Right atrium auricular region (tissue), 2 donors: ENCODE results near the gene KCTD3. TPM values are rescaled to one million over a fixed set of nuclear protein-coding genes. Genes with fewer than 3 reads are reported as not detected.

Source experiments
- DNase-seq: peaks from one replicate; pipeline ENCODE4 v3.0.0-alpha.2; 2019; ENCODE audit warnings: low spot score
- H3K27ac ChIP-seq, 2 donors: fragments of 200-600 bp; sonication (generic); 1 replicate in 1 of 2; 2 replicates in 1 of 2; pipeline ENCODE4 v1.5.1; 2016 to 2019
- H3K27me3 ChIP-seq, 2 donors: fragments of 200-600 bp; sonication (generic); one replicate each; pipeline versions ENCODE4 v1.5.1 to v1.6.0; 2017 to 2019
- H3K36me3 ChIP-seq: fragments of 200-600 bp; sonication (generic); one replicate; pipeline ENCODE4 v1.5.1; 2016
- H3K4me1 ChIP-seq, 2 donors: fragments of 200-600 bp; sonication (generic); one replicate each; pipeline versions ENCODE4 v1.5.1 to v1.6.0; 2017 to 2019
- H3K4me3 ChIP-seq, 2 donors: fragments of 200-600 bp; sonication (generic); 1 replicate in 1 of 2; 2 replicates in 1 of 2; pipeline ENCODE4 v1.5.1; 2017 to 2019; ENCODE audit warnings: mild to moderate bottlenecking in 1 of 2, moderate library complexity in 1 of 2
- H3K9me3 ChIP-seq, 2 donors: fragments of 200-600 bp; sonication (generic); one replicate each; pipeline ENCODE4 v1.5.1; 2019
- total RNA-seq, 2 donors: library from RNA; depleted of rRNA; stranded (reverse); fragments of >200 nt; gene quantifications; one replicate each; pipeline ENCODE4 v1.1.0, GENCODE V29; 2016
- TF ChIP-seq, protein P1 (sequence below), 2 donors: fragments of 200-600 bp; sonication (generic); IDR thresholded peaks; one replicate each; pipeline ENCODE4 v1.5.1; 2019; ENCODE audit warnings: antibody characterized with exemption in 2 of 2

The KCTD3 gene
- total RNA-seq, 2 donors from 2014 or later: 12.5 to 14.3 TPM

DNA sequence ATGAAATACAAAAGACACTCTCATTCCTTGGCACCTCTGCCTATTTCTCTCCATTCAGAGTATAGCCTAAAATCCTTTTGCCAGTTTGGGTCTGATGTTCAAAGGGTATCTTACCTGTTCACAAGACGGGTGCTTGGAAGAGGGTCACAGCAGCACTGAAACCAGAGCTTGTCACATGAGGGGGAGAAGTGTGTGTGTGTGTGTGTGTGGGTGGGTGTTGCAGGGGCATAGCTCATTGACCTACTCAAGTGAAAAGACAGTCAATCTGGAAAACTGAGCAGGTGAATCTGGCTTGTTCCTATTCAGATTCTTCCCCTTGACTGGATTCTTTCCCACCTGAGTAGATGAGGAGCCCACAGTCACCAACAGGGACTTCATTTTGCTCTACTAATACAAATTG is 63.9 kb downstream of the KCTD3 start:
- no peak overlapping the region for H3K4me3 ChIP-seq

DNA sequence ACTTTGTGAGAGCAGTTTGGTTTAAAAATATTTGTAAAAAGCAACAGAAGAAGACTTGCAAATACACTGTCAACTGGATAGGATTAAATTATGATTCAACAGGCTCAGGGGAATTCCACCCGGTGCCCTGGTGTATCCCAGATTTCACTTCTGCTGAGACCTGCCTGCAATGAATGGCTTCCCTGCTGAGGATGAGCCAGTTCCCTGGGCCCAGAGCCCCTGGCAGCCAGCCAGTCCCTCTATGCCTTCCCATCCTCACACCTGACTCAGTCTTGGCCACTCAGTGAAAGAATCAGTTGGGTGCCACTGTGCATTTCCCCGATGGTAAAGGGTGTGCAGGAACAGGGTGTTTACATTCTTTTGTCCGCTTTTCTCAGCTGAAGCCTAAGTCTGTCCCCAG is 64.4 kb downstream of the KCTD3 start:
- Histone ChIP-seq H3K27ac (no peak overlapping the region), H3K36me3 (no peaks in the 10 kb centered on the region), H3K27me3 (no peaks in the 10 kb centered on the region), H3K9me3 (no peaks in the 10 kb centered on the region), H3K4me3 (no peak overlapping the region), H3K4me1 (no peaks in the 10 kb centered on the region)
- TF ChIP-seq, protein P1, sequence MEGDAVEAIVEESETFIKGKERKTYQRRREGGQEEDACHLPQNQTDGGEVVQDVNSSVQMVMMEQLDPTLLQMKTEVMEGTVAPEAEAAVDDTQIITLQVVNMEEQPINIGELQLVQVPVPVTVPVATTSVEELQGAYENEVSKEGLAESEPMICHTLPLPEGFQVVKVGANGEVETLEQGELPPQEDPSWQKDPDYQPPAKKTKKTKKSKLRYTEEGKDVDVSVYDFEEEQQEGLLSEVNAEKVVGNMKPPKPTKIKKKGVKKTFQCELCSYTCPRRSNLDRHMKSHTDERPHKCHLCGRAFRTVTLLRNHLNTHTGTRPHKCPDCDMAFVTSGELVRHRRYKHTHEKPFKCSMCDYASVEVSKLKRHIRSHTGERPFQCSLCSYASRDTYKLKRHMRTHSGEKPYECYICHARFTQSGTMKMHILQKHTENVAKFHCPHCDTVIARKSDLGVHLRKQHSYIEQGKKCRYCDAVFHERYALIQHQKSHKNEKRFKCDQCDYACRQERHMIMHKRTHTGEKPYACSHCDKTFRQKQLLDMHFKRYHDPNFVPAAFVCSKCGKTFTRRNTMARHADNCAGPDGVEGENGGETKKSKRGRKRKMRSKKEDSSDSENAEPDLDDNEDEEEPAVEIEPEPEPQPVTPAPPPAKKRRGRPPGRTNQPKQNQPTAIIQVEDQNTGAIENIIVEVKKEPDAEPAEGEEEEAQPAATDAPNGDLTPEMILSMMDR (IDR thresholded peaks at IDR 0.05): no peak
- no peak for DNase-seq

More for the DNA sequence above, 63.9 kb downstream of the KCTD3 start:
- no peak overlapping the region for H3K27ac ChIP-seq
- H3K4me1 ChIP-seq: no peaks in the 10 kb centered on the region
- TF ChIP-seq, protein P1 (IDR thresholded peaks at IDR 0.05): no peak
- no peaks in the 10 kb centered on the region for H3K9me3 ChIP-seq
- H3K27me3 ChIP-seq: no peaks in the 10 kb centered on the region
- no peaks in the 10 kb centered on the region for H3K36me3 ChIP-seq
- DNase-seq: no peak

DNA sequence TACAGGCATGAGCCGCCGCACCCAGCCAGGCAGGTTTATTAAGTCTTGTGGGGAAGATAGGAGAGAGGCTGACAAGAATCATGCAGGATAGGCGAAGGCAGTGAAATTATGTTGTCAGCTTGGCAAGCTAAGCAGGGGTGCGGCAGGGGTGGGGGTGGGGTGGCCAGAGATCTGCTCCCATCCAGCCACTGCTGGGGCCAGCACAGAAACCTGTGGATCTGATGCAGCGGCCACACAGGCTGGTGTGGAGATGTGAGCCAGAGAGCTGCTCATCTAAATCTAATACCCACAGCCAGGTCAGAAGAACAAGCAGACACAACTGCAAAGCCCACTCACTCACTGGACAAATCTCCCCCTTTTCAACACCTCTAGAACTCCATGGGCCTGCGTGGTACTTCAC is 68.7 kb downstream of the KCTD3 start:
- Histone ChIP-seq H3K4me1 (peaks cover 0 to 9% of the 10 kb centered on the region in 2 donors), H3K27ac (no peak overlapping the region), H3K9me3 (no peaks in the 10 kb centered on the region), H3K36me3 (no peaks in the 10 kb centered on the region), H3K27me3 (no peaks in the 10 kb centered on the region), H3K4me3 (no peak overlapping the region)
- no peak for DNase-seq
- TF ChIP-seq, protein P1 (IDR thresholded peaks at IDR 0.05): no peak

DNA sequence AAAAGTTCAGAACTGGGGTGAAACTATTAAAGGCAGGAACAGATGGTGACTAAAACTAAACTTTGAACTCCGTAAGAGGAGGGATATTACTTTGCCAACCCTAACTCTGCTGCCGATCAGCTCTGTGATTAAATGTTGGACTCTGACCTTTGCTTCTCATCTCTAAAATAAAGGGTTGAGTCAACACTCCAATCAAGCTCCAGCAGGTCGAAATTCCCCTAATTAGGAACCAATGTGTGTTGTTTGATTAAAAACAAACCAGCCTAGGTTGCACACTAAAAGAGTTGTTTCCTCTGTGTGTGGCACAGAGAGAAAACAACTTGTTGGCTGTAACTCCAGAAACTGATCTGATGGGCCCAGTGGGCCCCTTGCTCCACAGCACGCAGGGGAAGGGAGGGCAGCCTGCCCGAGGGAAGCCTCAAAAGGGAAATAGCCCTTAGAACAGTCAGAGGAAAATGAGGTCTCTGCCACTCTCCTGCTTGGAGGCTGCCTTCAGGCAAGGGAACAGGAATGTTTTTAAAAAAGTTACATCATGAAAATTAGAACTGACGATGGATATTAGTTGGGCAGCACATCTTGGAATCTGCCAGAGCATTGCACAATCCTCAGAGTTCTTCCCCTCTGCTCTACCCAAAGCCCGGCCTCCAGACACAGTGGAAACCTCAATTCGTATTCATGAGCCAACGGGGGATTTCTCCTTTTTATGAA is 69.3 kb downstream of the KCTD3 start:
- Histone ChIP-seq H3K4me1 (peaks cover 0 to 9% of the 10 kb centered on the region in 2 donors), H3K36me3 (no peaks in the 10 kb centered on the region), H3K27ac (peak overlapping the region; percentile 56 to 62), H3K9me3 (no peaks in the 10 kb centered on the region), H3K27me3 (no peaks in the 10 kb centered on the region), H3K4me3 (no peak overlapping the region)
- TF ChIP-seq, protein P1 (IDR thresholded peaks at IDR 0.05): no peak
- DNase-seq: peak; percentile 64

DNA sequence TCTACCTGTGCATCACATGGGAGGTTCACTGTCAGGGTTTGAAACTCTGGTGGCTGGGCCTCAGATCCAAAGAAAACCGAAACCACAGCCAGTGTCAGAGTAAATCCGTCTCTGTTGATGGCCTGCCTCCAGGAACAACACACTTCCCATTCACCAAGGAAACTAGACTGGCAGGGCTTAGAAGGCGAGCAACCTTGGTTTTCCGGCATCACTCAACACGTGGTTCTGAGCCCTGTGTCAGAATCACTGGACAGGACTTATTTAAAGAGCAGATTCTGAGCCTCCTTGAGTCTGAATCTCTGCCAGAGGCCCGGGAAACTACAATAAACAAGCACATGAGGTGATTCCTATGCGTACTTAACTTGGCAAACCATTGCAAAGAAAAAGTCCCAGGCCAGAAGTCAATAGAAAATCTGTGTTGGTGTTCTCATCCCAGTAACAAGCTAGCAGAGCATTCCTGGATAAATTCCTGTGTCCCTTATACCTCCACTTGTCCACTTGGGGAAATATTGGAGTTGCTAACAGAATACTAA is 70.0 kb downstream of the KCTD3 start:
- H3K4me1 ChIP-seq: peaks cover 0 to 9% of the 10 kb centered on the region in 2 donors
- peak overlapping the region; percentile 56 to 62 for H3K27ac ChIP-seq
- H3K9me3 ChIP-seq: no peaks in the 10 kb centered on the region
- TF ChIP-seq, protein P1 (IDR thresholded peaks at IDR 0.05): no peak
- H3K4me3 ChIP-seq: no peak overlapping the region
- H3K36me3 ChIP-seq: no peaks in the 10 kb centered on the region
- no peaks in the 10 kb centered on the region for H3K27me3 ChIP-seq
- peak; percentile 69 for DNase-seq
